Measurements from ENCODE around the gene CELF2.
"Not testable (repeated sequence)": the region's sequence is repeated elsewhere in the genome, so short reads cannot be mapped to it uniquely, and the experiment has no call there.

CELF2 gene

GRCh38 chr10:11181978-11182377 is 164.3 kb downstream of the CELF2 start:
- no peak overlapping the region for H2BK120ac ChIP-seq (ENCODE audit: low read depth, low read length)
- H3K9me3 ChIP-seq (replicated peaks in 1 of 2; ENCODE audit: control insufficient read depth in 2 of 2, insufficient read depth in 1 of 2, low read depth in 1 of 2, low read length in 2 of 2): peaks cover 3 to 7% of the 10 kb centered on the region in 2 donors
- no peaks in the 10 kb centered on the region for H3K27me3 ChIP-seq (ENCODE audit: control insufficient read depth in 3 of 3, insufficient read depth in 3 of 3, low read depth in 1 of 3, low read length in 3 of 3)
- H4K91ac ChIP-seq (ENCODE audit: low read depth, low read length, poor library complexity): no peak overlapping the region
- H2BK5ac ChIP-seq (ENCODE audit: low read length): no peak overlapping the region
- H2AK5ac ChIP-seq (ENCODE audit: low read depth, low read length): no peak overlapping the region
- H3K23ac ChIP-seq (ENCODE audit: low read depth, low read length, poor library complexity): no peak overlapping the region
- no peak overlapping the region for H3K14ac ChIP-seq (ENCODE audit: low read length)
- no peak for DNase-seq (ENCODE audit: low spot score)
- H3K9ac ChIP-seq (ENCODE audit: low read depth, low read length, poor library complexity): no peak overlapping the region
- H2AFZ ChIP-seq (ENCODE audit: low read length): no peak overlapping the region
- no CpG with 5 or more reads among the region's 6 CpGs for WGBS, 2 donors (ENCODE audit: extremely low coverage in 2 of 2, insufficient read length in 2 of 2, insufficient replicate concordance in 1 of 2)
- peaks cover 0 to 4% of the 10 kb centered on the region in 2 donors for H3K4me1 ChIP-seq (ENCODE audit: control insufficient read depth in 2 of 2, insufficient read depth in 1 of 2, low read depth in 1 of 2, low read length in 2 of 2)
- no peak overlapping the region for H2BK15ac ChIP-seq (ENCODE audit: low read length)
- no peak overlapping the region for H2BK12ac ChIP-seq (ENCODE audit: low read length)
- no peak overlapping the region for H3K27ac ChIP-seq (replicated peaks; ENCODE audit: low read length)
- H3K36me3 ChIP-seq (replicated peaks in 1 of 2; ENCODE audit: control insufficient read depth in 2 of 2, insufficient read depth in 2 of 2, low read length in 2 of 2): peaks cover 0 to 20% of the 10 kb centered on the region in 2 donors
- no peak overlapping the region for H3K4me3 ChIP-seq (ENCODE audit: low read length in 2 of 2)
- H3K79me1 ChIP-seq (ENCODE audit: low read depth, low read length): peaks cover 5% of the 10 kb centered on the region
- H4K8ac ChIP-seq (ENCODE audit: low read depth, low read length): no peak overlapping the region
- no peak overlapping the region for H3K4ac ChIP-seq (ENCODE audit: low read length)
- H3K4me2 ChIP-seq (ENCODE audit: insufficient read depth, low read length, poor library complexity, severe bottlenecking): no peak overlapping the region
- H3K18ac ChIP-seq (ENCODE audit: low read length): no peak overlapping the region

- no peak overlapping the region for H3K27ac ChIP-seq (replicated peaks; ENCODE audit: low read length)
These were observed 165.3 kb downstream of the CELF2 start for GRCh38 chr10:11183015-11183414.

DNA sequence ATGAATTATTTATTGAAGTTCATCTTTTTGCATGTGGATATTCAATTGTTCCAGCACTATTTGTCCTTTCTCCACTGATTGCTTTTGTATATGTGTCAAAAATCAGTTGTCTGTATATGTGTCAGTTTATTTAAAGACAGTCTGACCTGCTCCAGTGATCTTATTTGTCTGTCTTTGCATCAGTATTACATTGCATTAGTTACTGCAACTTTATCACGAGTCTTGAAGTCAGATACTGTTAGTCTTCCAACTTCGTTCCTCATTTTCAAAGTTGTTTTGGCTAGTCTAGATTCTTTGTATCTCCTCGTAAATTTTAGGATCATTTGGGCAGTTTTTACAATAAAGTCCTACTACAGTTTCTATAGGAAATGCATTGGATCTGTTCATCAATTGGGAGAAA is 166.4 kb downstream of the CELF2 start:
- no peak for DNase-seq (ENCODE audit: low spot score)

More at GRCh38 chr10:11183015-11183414, 165.3 kb downstream of the CELF2 start:
- no peak overlapping the region for H4K8ac ChIP-seq (ENCODE audit: low read depth, low read length)
- H3K4me3 ChIP-seq (ENCODE audit: low read length in 2 of 2): no peak overlapping the region
- H3K4me2 ChIP-seq (ENCODE audit: insufficient read depth, low read length, poor library complexity, severe bottlenecking): no peak overlapping the region
- no peak overlapping the region for H2AK5ac ChIP-seq (ENCODE audit: low read depth, low read length)
- H3K9ac ChIP-seq (ENCODE audit: low read depth, low read length, poor library complexity): no peak overlapping the region
- H2BK12ac ChIP-seq (ENCODE audit: low read length): no peak overlapping the region
- H3K79me1 ChIP-seq (ENCODE audit: low read depth, low read length): peaks cover under 1% of the 10 kb centered on the region
- peaks cover 0 to 3% of the 10 kb centered on the region in 2 donors for H3K4me1 ChIP-seq (ENCODE audit: control insufficient read depth in 2 of 2, insufficient read depth in 1 of 2, low read depth in 1 of 2, low read length in 2 of 2)
- H3K23ac ChIP-seq (ENCODE audit: low read depth, low read length, poor library complexity): no peak overlapping the region
- H2BK120ac ChIP-seq (ENCODE audit: low read depth, low read length): no peak overlapping the region
- DNase-seq (ENCODE audit: low spot score): no peak
- no peaks in the 10 kb centered on the region for H3K27me3 ChIP-seq (ENCODE audit: control insufficient read depth in 3 of 3, insufficient read depth in 3 of 3, low read depth in 1 of 3, low read length in 3 of 3)
- H3K18ac ChIP-seq (ENCODE audit: low read length): no peak overlapping the region
- no peak overlapping the region for H2BK5ac ChIP-seq (ENCODE audit: low read length)
- no peak overlapping the region for H3K14ac ChIP-seq (ENCODE audit: low read length)
- H3K9me3 ChIP-seq (replicated peaks in 1 of 2; ENCODE audit: control insufficient read depth in 2 of 2, insufficient read depth in 1 of 2, low read depth in 1 of 2, low read length in 2 of 2): peaks cover 3 to 7% of the 10 kb centered on the region in 2 donors
- no peak overlapping the region for H2BK15ac ChIP-seq (ENCODE audit: low read length)
- H4K91ac ChIP-seq (ENCODE audit: low read depth, low read length, poor library complexity): no peak overlapping the region
- H3K4ac ChIP-seq (ENCODE audit: low read length): no peak overlapping the region
- H3K36me3 ChIP-seq (replicated peaks in 1 of 2; ENCODE audit: control insufficient read depth in 2 of 2, insufficient read depth in 2 of 2, low read length in 2 of 2): peaks cover 0 to 20% of the 10 kb centered on the region in 2 donors
- no CpG with 5 or more reads among the region's 2 CpGs for WGBS, 2 donors (ENCODE audit: extremely low coverage in 2 of 2, insufficient read length in 2 of 2, insufficient replicate concordance in 1 of 2)
- no peak overlapping the region for H2AFZ ChIP-seq (ENCODE audit: low read length)

GRCh38 chr10:11185128-11185665 is 167.5 kb downstream of the CELF2 start:
- not testable (repeated sequence) for H2BK120ac ChIP-seq (ENCODE audit: low read depth, low read length); DNase-seq (ENCODE audit: low spot score)

More for the DNA sequence above, 166.4 kb downstream of the CELF2 start:
- no peak overlapping the region for H3K4ac ChIP-seq (ENCODE audit: low read length)
- no peak overlapping the region for H4K8ac ChIP-seq (ENCODE audit: low read depth, low read length)
- H2BK120ac ChIP-seq (ENCODE audit: low read depth, low read length): no peak overlapping the region
- H3K79me1 ChIP-seq (ENCODE audit: low read depth, low read length): no peaks in the 10 kb centered on the region
- H3K4me2 ChIP-seq (ENCODE audit: insufficient read depth, low read length, poor library complexity, severe bottlenecking): no peak overlapping the region
- no CpG with 5 or more reads among the region's 3 CpGs for WGBS, 2 donors (ENCODE audit: extremely low coverage in 2 of 2, insufficient read length in 2 of 2, insufficient replicate concordance in 1 of 2)
- no peak overlapping the region for H3K18ac ChIP-seq (ENCODE audit: low read length)
- H3K4me1 ChIP-seq (ENCODE audit: control insufficient read depth in 2 of 2, insufficient read depth in 1 of 2, low read depth in 1 of 2, low read length in 2 of 2): peaks cover 0 to 2% of the 10 kb centered on the region in 2 donors
- no peak overlapping the region for H3K14ac ChIP-seq (ENCODE audit: low read length)
- no peak overlapping the region for H2BK12ac ChIP-seq (ENCODE audit: low read length)
- peaks cover 3 to 12% of the 10 kb centered on the region in 2 donors for H3K9me3 ChIP-seq (replicated peaks in 1 of 2; ENCODE audit: control insufficient read depth in 2 of 2, insufficient read depth in 1 of 2, low read depth in 1 of 2, low read length in 2 of 2)
- no peak overlapping the region for H3K4me3 ChIP-seq (ENCODE audit: low read length in 2 of 2)
- H2AFZ ChIP-seq (ENCODE audit: low read length): no peak overlapping the region
- H3K27me3 ChIP-seq (ENCODE audit: control insufficient read depth in 3 of 3, insufficient read depth in 3 of 3, low read depth in 1 of 3, low read length in 3 of 3): no peaks in the 10 kb centered on the region
- no peak overlapping the region for H3K23ac ChIP-seq (ENCODE audit: low read depth, low read length, poor library complexity)
- peaks cover 0 to 20% of the 10 kb centered on the region in 2 donors for H3K36me3 ChIP-seq (replicated peaks in 1 of 2; ENCODE audit: control insufficient read depth in 2 of 2, insufficient read depth in 2 of 2, low read length in 2 of 2)
- no peak overlapping the region for H2BK15ac ChIP-seq (ENCODE audit: low read length)
- H2BK5ac ChIP-seq (ENCODE audit: low read length): no peak overlapping the region
- no peak overlapping the region for H2AK5ac ChIP-seq (ENCODE audit: low read depth, low read length)
- no peak overlapping the region for H4K91ac ChIP-seq (ENCODE audit: low read depth, low read length, poor library complexity)
- H3K27ac ChIP-seq (replicated peaks; ENCODE audit: low read length): no peak overlapping the region
- H3K9ac ChIP-seq (ENCODE audit: low read depth, low read length, poor library complexity): no peak overlapping the region

More at GRCh38 chr10:11185128-11185665, 167.5 kb downstream of the CELF2 start:
- H3K18ac ChIP-seq (ENCODE audit: low read length); H3K27me3 ChIP-seq (ENCODE audit: control insufficient read depth in 3 of 3, insufficient read depth in 3 of 3, low read depth in 1 of 3, low read length in 3 of 3); H2AFZ ChIP-seq (ENCODE audit: low read length); H3K79me1 ChIP-seq (ENCODE audit: low read depth, low read length); H2AK5ac ChIP-seq (ENCODE audit: low read depth, low read length); H2BK15ac ChIP-seq (ENCODE audit: low read length); H4K91ac ChIP-seq (ENCODE audit: low read depth, low read length, poor library complexity); H3K14ac ChIP-seq (ENCODE audit: low read length); H3K4me1 ChIP-seq (ENCODE audit: control insufficient read depth in 2 of 2, insufficient read depth in 1 of 2, low read depth in 1 of 2, low read length in 2 of 2); H3K4me2 ChIP-seq (ENCODE audit: insufficient read depth, low read length, poor library complexity, severe bottlenecking); H2BK5ac ChIP-seq (ENCODE audit: low read length); H3K4ac ChIP-seq (ENCODE audit: low read length); H3K9ac ChIP-seq (ENCODE audit: low read depth, low read length, poor library complexity); H3K27ac ChIP-seq (replicated peaks; ENCODE audit: low read length); H2BK12ac ChIP-seq (ENCODE audit: low read length); H4K8ac ChIP-seq (ENCODE audit: low read depth, low read length); H3K4me3 ChIP-seq (ENCODE audit: low read length in 2 of 2); H3K23ac ChIP-seq (ENCODE audit: low read depth, low read length, poor library complexity): not testable (repeated sequence)
- peaks cover 0 to 19% of the 10 kb centered on the region in 2 donors for H3K36me3 ChIP-seq (replicated peaks in 1 of 2; ENCODE audit: control insufficient read depth in 2 of 2, insufficient read depth in 2 of 2, low read length in 2 of 2)
- no CpG with 5 or more reads among the region's 13 CpGs for WGBS, 2 donors (ENCODE audit: extremely low coverage in 2 of 2, insufficient read length in 2 of 2, insufficient replicate concordance in 1 of 2)
- H3K9me3 ChIP-seq (replicated peaks in 1 of 2; ENCODE audit: control insufficient read depth in 2 of 2, insufficient read depth in 1 of 2, low read depth in 1 of 2, low read length in 2 of 2): peaks cover 3 to 12% of the 10 kb centered on the region in 2 donors
